ENCODE measurements around the gene TOPBP1. TPM values are rescaled to one million over a fixed set of nuclear protein-coding genes. Genes with fewer than 3 reads are reported as not detected.

Gene TOPBP1
- total RNA-seq, 2 donors from 2014 or later, result 16.6 to 17.7 TPM

Other genes starting within 250 kb of the TOPBP1 start
- 100 to 1,000 TPM; 124 to 160 TPM for gene CDV3, start 88.3 kb downstream of the TOPBP1 start, total RNA-seq
- gene TF, start 84.5 kb upstream of the TOPBP1 start, total RNA-seq, result 1 to 10 TPM; 1.0 to 2.8 TPM
- 10 to 100 TPM; 35.7 to 42.6 TPM for gene SRPRB, start 143.9 kb upstream of the TOPBP1 start, total RNA-seq
- 1 to 10 TPM; 6.9 to 8.9 TPM for gene RAB6B, start 233.9 kb upstream of the TOPBP1 start, total RNA-seq